HG03175 (cell line): ENCODE measurements around the gene FREM3.
"Not testable (repeated sequence)": the region's sequence is repeated elsewhere in the genome, so short reads cannot be mapped to it uniquely, and the experiment has no call there.

ENCODE experiments used
- ATAC-seq: cut with Tn5 transposase; IDR thresholded peaks from one replicate; pipeline ENCODE4 v1.9.1; 2021; ENCODE audit warnings: mild to moderate bottlenecking, moderate library complexity; ENCODE audit not compliant: unreplicated experiment

The FREM3 gene

GRCh38 chr4:143586080-143586479 is 114.4 kb downstream of the FREM3 start:
- ATAC-seq: no peak

- ATAC-seq: no peak
Observed at GRCh38 chr4:143585548-143585947, 114.9 kb downstream of the FREM3 start.

GRCh38 chr4:143581331-143581946 is 119.0 kb downstream of the FREM3 start:
- no peak for ATAC-seq

- no peak for ATAC-seq
Observed at GRCh38 chr4:143575331-143575730, 125.1 kb downstream of the FREM3 start.

GRCh38 chr4:143564472-143564871 is 136.0 kb downstream of the FREM3 start:
- no peak for ATAC-seq

GRCh38 chr4:143559757-143560147 is 140.7 kb downstream of the FREM3 start:
- no peak for ATAC-seq

GRCh38 chr4:143558823-143559756 is 141.4 kb downstream of the FREM3 start:
- peak; percentile 86 for ATAC-seq

- no peak for ATAC-seq
Observed at GRCh38 chr4:143558286-143558685, 142.2 kb downstream of the FREM3 start.

- no peak for ATAC-seq
Observed at GRCh38 chr4:143555676-143556075, 144.8 kb downstream of the FREM3 start.

GRCh38 chr4:143554728-143555597 is 145.5 kb downstream of the FREM3 start:
- peak; percentile 41 for ATAC-seq

GRCh38 chr4:143549928-143550327 is 150.5 kb downstream of the FREM3 start:
- ATAC-seq: no peak

- no peak for ATAC-seq
Observed at GRCh38 chr4:143539670-143540023, 160.8 kb downstream of the FREM3 start.

- ATAC-seq: no peak
Observed at GRCh38 chr4:143538979-143539669, 161.4 kb downstream of the FREM3 start.

GRCh38 chr4:143531788-143532491 is 168.5 kb downstream of the FREM3 start:
- no peak for ATAC-seq

GRCh38 chr4:143531380-143531779 is 169.1 kb downstream of the FREM3 start:
- ATAC-seq: peak; percentile 43

- not testable (repeated sequence) for ATAC-seq
Observed at GRCh38 chr4:143528046-143528445, 172.4 kb downstream of the FREM3 start.
